Stomach (tissue), 9 donors: ENCODE data around the gene USP3. TPM values are rescaled to one million over a fixed set of nuclear protein-coding genes. Genes with fewer than 3 reads are reported as not detected.

Source experiments
- DNase-seq, 2 donors: peaks; one replicate each; pipeline versions ENCODE4 v3.0.0 to v3.0.0-alpha.2; 2013 to 2019
- H3K27ac ChIP-seq, 5 donors: fragments of 200-600 bp in 4 of 5; sonication (generic) in 4 of 5; one replicate each; pipeline ENCODE4 v1.5.1; 2013 to 2019; ENCODE audit warnings: mild to moderate bottlenecking in 1 of 5, moderate library complexity in 1 of 5
- H3K27me3 ChIP-seq, 3 donors: fragments of 200-600 bp; sonication (generic); one replicate each; pipeline ENCODE4 v1.5.1; 2017 to 2019; ENCODE audit warnings: mixed run types in 1 of 3
- H3K36me3 ChIP-seq, 4 donors: fragments of 200-600 bp; sonication (generic); 1 replicate in 3 of 4; 2 replicates in 1 of 4; pipeline ENCODE4 v1.5.1; 2016 to 2019
- H3K4me1 ChIP-seq, 4 donors: fragments of 200-600 bp; sonication (generic); one replicate each; pipeline ENCODE4 v1.5.1; 2016 to 2019
- H3K4me3 ChIP-seq, 4 donors: fragments of 200-600 bp; sonication (generic) in 3 of 4; one replicate each; pipeline ENCODE4 v1.5.1; 2016 to 2019; ENCODE audit warnings: mild to moderate bottlenecking in 1 of 4
- H3K9me3 ChIP-seq, 4 donors: fragments of 200-600 bp; sonication (generic); one replicate each; pipeline ENCODE4 v1.5.1; 2016 to 2019
- EP300 ChIP-seq: sonication (generic); formaldehyde crosslinking; IDR thresholded peaks from one replicate; pipeline ENCODE4 v1.6.1; 2017; ENCODE audit warnings: antibody characterized with exemption
- POLR2A ChIP-seq, 4 donors: fragments of 450-650 bp; IDR thresholded peaks; one replicate each; pipeline ENCODE4 v1.6.1; 2016; ENCODE audit warnings: antibody characterized with exemption in 4 of 4, control low read depth in 2 of 4, mild to moderate bottlenecking in 1 of 4, moderate library complexity in 1 of 4
- POLR2AphosphoS5 ChIP-seq, 3 donors: sonication (generic); formaldehyde crosslinking; IDR thresholded peaks; one replicate each; pipeline ENCODE4 v1.6.1; 2016; ENCODE audit warnings: antibody characterized with exemption in 3 of 3
- WGBS, 5 donors: extraction: QIAGEN DNeasy Blood & Tissue Kit in 3 of 5; methylation state at CpG; one replicate each; pipeline versions ENCODE4 v1.1.5 to v1.1.7; 2013 to 2018; 5-methylcytosine and 5-hydroxymethylcytosine counted together
- intact Hi-C: fragments of 100-400 bp; cut with DNase I; formaldehyde crosslinking; loops from one replicate; pipeline ENCODE4 v1.15.1; 2023; ENCODE audit warnings: low total_unique reads
- polyA plus RNA-seq, 3 donors: library from polyadenylated mRNA; stranded (reverse); fragments of 200-250 nt; gene quantifications; one replicate each; pipeline ENCODE4 v1.2.3, GENCODE V29; 2013
- total RNA-seq, 5 donors: library from RNA; depleted of rRNA; stranded (reverse); fragments of >200 nt; gene quantifications; one replicate each; pipeline versions ENCODE4 v1.1.0 to v1.2.3, GENCODE V29; 2014 to 2016
- TF ChIP-seq, protein P1 (sequence below), 7 experiments: fragments of 450-650 bp in 4 of 7; fragments of 200-600 bp in 3 of 7; sonication (generic) in 3 of 7; IDR thresholded peaks; one replicate each; pipeline ENCODE4 v1.5.1; 2016 to 2019; ENCODE audit warnings: antibody characterized with exemption in 7 of 7, control low read depth in 2 of 7, mild to moderate bottlenecking in 1 of 7
- donor health status: healthy with polysubstance abuse.
- donor health status: Bipolar disorder and iron deficiency.
- donor health status: healthy.

USP3 gene
- total and polyA plus RNA-seq, 8 donors = 10.5 to 174 (median 26.5) TPM

DNA sequence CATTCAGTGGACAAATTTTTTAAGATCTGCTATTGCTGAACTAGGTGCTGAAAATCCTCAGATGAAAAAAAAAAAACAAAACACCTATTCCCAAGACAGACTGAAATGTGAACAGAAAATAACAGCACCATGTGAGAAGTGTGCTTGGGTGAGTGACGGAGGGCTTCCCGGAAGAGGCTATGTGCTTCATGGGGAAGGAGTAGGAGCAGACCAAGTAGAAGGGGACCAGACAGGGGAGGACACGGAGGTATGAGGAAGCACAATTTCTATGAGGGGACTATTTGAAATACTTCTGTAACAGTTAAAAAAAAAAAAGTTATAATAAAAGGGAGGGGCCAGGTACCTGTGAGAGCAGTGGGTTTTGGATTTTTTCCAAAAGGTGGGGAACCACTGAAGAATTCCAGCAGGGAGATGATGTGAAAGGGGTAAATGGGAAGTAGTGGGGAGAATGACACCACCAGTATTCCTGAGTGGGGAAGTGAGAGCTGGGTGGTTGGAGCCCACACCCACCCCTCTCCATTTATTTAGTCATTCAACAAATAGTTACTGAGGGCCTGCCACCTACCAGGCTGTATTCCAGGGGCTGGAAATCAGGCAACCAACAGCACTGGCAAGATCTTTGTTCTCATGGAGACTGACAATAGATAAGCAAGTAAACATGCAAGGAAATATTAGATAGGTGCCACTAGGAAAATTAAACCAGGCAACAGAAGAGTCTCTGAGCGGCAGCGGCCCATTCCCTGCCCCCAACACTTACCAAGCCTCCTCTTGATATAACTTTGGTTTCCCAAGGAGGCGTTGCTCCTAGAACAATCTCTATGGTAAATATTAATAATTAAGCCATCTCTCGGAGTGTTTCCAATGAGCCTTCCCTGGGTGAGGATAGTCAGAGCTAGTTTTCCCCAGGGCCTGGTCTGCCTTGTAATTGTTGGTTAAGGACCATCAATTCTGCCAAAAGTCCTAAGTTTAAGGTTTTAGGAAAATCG is 3.8 kb upstream of the USP3 start:
- Histone ChIP-seq H3K9me3 (no peaks in the 10 kb centered on the region), H3K27ac (peak overlapping the region; percentile 96 to 100 (median 98)), H3K27me3 (no peaks in the 10 kb centered on the region), H3K4me3 (peak overlapping the region; percentile 22 to 31 (median 26)), H3K4me1 (peaks cover 41 to 75% (median 74%) of the 10 kb centered on the region in 4 donors), H3K36me3 (no peaks in the 10 kb centered on the region)
- TF ChIP-seq POLR2AphosphoS5 (IDR thresholded peaks at IDR 0.05) (peak in 1 of 3 donors; percentile 46), POLR2A (IDR thresholded peaks at IDR 0.05) (no peak), EP300 (no peak)
- TF ChIP-seq, protein P1, sequence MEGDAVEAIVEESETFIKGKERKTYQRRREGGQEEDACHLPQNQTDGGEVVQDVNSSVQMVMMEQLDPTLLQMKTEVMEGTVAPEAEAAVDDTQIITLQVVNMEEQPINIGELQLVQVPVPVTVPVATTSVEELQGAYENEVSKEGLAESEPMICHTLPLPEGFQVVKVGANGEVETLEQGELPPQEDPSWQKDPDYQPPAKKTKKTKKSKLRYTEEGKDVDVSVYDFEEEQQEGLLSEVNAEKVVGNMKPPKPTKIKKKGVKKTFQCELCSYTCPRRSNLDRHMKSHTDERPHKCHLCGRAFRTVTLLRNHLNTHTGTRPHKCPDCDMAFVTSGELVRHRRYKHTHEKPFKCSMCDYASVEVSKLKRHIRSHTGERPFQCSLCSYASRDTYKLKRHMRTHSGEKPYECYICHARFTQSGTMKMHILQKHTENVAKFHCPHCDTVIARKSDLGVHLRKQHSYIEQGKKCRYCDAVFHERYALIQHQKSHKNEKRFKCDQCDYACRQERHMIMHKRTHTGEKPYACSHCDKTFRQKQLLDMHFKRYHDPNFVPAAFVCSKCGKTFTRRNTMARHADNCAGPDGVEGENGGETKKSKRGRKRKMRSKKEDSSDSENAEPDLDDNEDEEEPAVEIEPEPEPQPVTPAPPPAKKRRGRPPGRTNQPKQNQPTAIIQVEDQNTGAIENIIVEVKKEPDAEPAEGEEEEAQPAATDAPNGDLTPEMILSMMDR (IDR thresholded peaks at IDR 0.05) = no peak
- WGBS, 5 donors = 31 to 54% (median 46%) methylated on average over 8 of the region's 8 CpGs
- DNase-seq = peak; percentile 72 to 73
- intact Hi-C loops = no loop called here

DNA sequence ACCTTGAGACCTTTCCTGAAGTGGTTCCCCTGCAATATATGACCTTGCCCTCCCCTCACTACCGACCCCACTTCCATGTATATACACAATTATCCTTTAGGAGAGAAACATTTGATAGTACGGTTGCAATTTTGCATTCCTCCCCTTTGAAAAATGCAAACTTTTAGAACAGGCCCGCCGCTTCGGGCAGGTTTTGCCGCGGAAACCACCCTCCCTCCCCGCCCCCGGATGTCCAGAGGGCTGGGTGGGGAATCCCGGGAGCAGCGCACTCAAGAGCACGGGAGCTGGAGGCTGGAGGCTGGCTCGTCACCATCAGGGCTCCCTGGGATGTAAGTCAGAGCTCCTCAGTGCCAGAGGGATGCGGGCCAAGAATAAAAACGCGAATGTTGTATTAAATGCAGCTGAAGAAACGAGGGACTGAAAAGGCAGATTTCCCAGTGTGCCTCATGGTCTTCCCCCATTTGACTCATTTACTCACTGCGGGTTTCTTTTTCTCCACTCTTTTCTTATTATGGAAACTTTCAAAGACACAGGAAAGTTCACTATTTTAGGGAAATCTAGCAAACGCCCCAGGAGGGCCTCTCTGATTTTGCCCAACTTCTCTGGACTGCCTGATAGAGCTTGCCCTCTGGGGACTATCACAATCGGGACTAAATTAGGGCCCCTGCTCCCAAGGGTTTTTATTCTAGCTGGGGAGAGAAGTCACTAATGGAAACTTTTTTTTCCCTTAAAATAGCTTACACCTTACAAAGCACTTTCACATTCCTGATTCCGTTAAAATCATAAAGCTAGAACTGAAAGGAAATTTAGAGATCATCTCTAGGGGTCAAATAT is 2.9 kb upstream of the USP3 start:
- no peak for TF ChIP-seq EP300
- TF ChIP-seq, protein P1 (IDR thresholded peaks at IDR 0.05) = no peak
- TF ChIP-seq POLR2AphosphoS5 (IDR thresholded peaks at IDR 0.05) = peak; percentile 13 to 58 (median 19)
- H3K27ac ChIP-seq = peak overlapping the region; percentile 96 to 100 (median 98)
- peak overlapping the region; percentile 22 to 31 (median 26) for H3K4me3 ChIP-seq
- intact Hi-C loops = no loop called here
- H3K27me3 ChIP-seq = no peaks in the 10 kb centered on the region
- no peaks in the 10 kb centered on the region for H3K36me3 ChIP-seq
- DNase-seq = peak; percentile 80 to 95
- H3K9me3 ChIP-seq = no peaks in the 10 kb centered on the region
- WGBS, 5 donors = 3 to 11% (median 6%) methylated on average over 21 of the region's 21 CpGs
- H3K4me1 ChIP-seq = peaks cover 39 to 83% (median 74%) of the 10 kb centered on the region in 4 donors

DNA sequence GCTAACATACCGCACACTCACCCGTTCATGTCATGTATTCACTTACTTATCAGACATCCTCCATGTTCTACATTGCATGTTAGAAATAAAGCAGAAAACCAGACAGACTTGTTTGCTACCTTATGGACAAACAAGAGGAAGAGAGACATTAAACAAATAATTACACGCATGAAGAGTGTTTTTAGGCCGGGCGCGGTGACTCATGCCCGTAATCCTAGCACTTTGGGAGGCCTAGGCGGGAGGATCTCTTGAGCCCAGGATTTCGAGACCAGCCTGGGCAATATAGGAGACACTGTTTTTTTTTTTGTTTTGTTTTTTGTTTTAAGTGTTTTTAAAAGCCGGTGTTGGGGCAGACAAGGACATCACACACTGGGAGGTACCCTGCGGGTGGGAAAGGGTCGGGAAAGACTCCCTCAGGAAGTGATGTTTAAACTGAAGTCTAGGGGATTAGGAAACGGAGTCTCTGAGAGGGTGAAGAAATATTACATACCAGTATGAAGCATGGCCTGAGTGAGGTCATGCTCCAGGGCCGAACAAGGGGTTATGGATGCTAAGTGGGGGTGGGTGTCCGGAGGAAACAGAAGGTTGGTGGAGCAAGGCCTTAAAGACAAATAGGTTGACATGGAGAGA is 2.1 kb upstream of the USP3 start:
- TF ChIP-seq, protein P1 (IDR thresholded peaks at IDR 0.05) = no peak
- intact Hi-C loops = no loop called here
- Histone ChIP-seq H3K4me1 (peaks cover 39 to 83% (median 74%) of the 10 kb centered on the region in 4 donors), H3K4me3 (no peak overlapping the region), H3K36me3 (no peaks in the 10 kb centered on the region), H3K9me3 (no peaks in the 10 kb centered on the region), H3K27ac (peak overlapping the region; percentile 96 to 100 (median 98)), H3K27me3 (no peaks in the 10 kb centered on the region)
- 43 to 55% (median 49%) methylated on average over 15 of the region's 15 CpGs for WGBS, 5 donors
- DNase-seq = peak; percentile 64 to 69
